Measurements from ENCODE around the gene FXYD5. TPM values are rescaled to one million over a fixed set of nuclear protein-coding genes. Genes with fewer than 3 reads are reported as not detected.

Gene FXYD5
- total RNA-seq, 2 donors from 2014 or later, result 24.0 to 29.6 TPM

- H3K4me1 Mint-ChIP-seq, result no peaks in the 10 kb centered on the region
- no peaks in the 10 kb centered on the region for H3K27me3 Mint-ChIP-seq (ENCODE audit: insufficient read depth)
- H3K9me3 ChIP-seq (ENCODE audit: control insufficient read depth, low read length), result no peaks in the 10 kb centered on the region
- H3K4me3 ChIP-seq (ENCODE audit: low read length), result no peak overlapping the region
- TF ChIP-seq CTCF (conservative IDR thresholded peaks at IDR 0.05), result no peak
- 49 to 63% methylated on average over 4 to 5 of the region's 5 CpGs for WGBS, 2 experiments (ENCODE audit: insufficient coverage in 1 of 2, insufficient read length in 1 of 2)
- H3K27me3 ChIP-seq (ENCODE audit: control insufficient read depth, insufficient read depth, low read length, poor library complexity, severe bottlenecking), result no peaks in the 10 kb centered on the region
- H3K36me3 ChIP-seq (ENCODE audit: control insufficient read depth, insufficient read depth, low read length), result no peaks in the 10 kb centered on the region
- no peak overlapping the region for H3K27ac ChIP-seq (ENCODE audit: low read depth, low read length)
- no peaks in the 10 kb centered on the region for H3K4me1 ChIP-seq (ENCODE audit: control insufficient read depth, insufficient read depth, low read length)
- no peak overlapping the region for H3K27ac Mint-ChIP-seq
- no peak for DNase-seq
- H3K36me3 Mint-ChIP-seq (ENCODE audit: low read depth), result no peaks in the 10 kb centered on the region
- H3K4me3 Mint-ChIP-seq, result no peak overlapping the region
- H3K9me3 Mint-ChIP-seq, result peaks cover 3% of the 10 kb centered on the region
- no peak overlapping the region for H3K9ac ChIP-seq (ENCODE audit: extremely low read depth, low read length, poor library complexity, severe bottlenecking)
Measured at GRCh38 chr19:35107545-35107944, 47.0 kb upstream of the FXYD5 start.

- WGBS, 2 experiments (ENCODE audit: insufficient coverage in 1 of 2, insufficient read length in 1 of 2), result 68 to 88% methylated on average over 5 to 11 of the region's 11 CpGs
- no peaks in the 10 kb centered on the region for H3K9me3 ChIP-seq (ENCODE audit: control insufficient read depth, low read length)
- no peak for TF ChIP-seq CTCF (conservative IDR thresholded peaks at IDR 0.05)
- Mint-ChIP-seq H3K4me3 (no peak overlapping the region), H3K4me1 (no peaks in the 10 kb centered on the region), H3K36me3 (ENCODE audit: low read depth) (no peaks in the 10 kb centered on the region), H3K27me3 (ENCODE audit: insufficient read depth) (no peaks in the 10 kb centered on the region), H3K9me3 (peaks cover 3% of the 10 kb centered on the region), H3K27ac (no peak overlapping the region)
- no peaks in the 10 kb centered on the region for H3K36me3 ChIP-seq (ENCODE audit: control insufficient read depth, insufficient read depth, low read length)
- H3K4me3 ChIP-seq (ENCODE audit: low read length), result no peak overlapping the region
- no peaks in the 10 kb centered on the region for H3K27me3 ChIP-seq (ENCODE audit: control insufficient read depth, insufficient read depth, low read length, poor library complexity, severe bottlenecking)
- no peak overlapping the region for H3K9ac ChIP-seq (ENCODE audit: extremely low read depth, low read length, poor library complexity, severe bottlenecking)
- no peaks in the 10 kb centered on the region for H3K4me1 ChIP-seq (ENCODE audit: control insufficient read depth, insufficient read depth, low read length)
- no peak overlapping the region for H3K27ac ChIP-seq (ENCODE audit: low read depth, low read length)
- no peak for DNase-seq
Measured at GRCh38 chr19:35108730-35109129, 45.8 kb upstream of the FXYD5 start.

- peaks cover 3% of the 10 kb centered on the region for H3K9me3 Mint-ChIP-seq
- peaks cover 2% of the 10 kb centered on the region for H3K4me1 Mint-ChIP-seq
- no peak overlapping the region for H3K27ac Mint-ChIP-seq
- no peaks in the 10 kb centered on the region for H3K36me3 Mint-ChIP-seq (ENCODE audit: low read depth)
- no peak for TF ChIP-seq CTCF (conservative IDR thresholded peaks at IDR 0.05)
- no peaks in the 10 kb centered on the region for H3K4me1 ChIP-seq (ENCODE audit: control insufficient read depth, insufficient read depth, low read length)
- no peak for DNase-seq
- H3K4me3 ChIP-seq (ENCODE audit: low read length), result no peak overlapping the region
- no peaks in the 10 kb centered on the region for H3K27me3 ChIP-seq (ENCODE audit: control insufficient read depth, insufficient read depth, low read length, poor library complexity, severe bottlenecking)
- H3K27ac ChIP-seq (ENCODE audit: low read depth, low read length), result no peak overlapping the region
- 89 to 91% methylated on average over 20 to 22 of the region's 22 CpGs for WGBS, 2 experiments (ENCODE audit: insufficient coverage in 1 of 2, insufficient read length in 1 of 2)
- H3K9me3 ChIP-seq (ENCODE audit: control insufficient read depth, low read length), result no peaks in the 10 kb centered on the region
- H3K9ac ChIP-seq (ENCODE audit: extremely low read depth, low read length, poor library complexity, severe bottlenecking), result no peak overlapping the region
- H3K27me3 Mint-ChIP-seq (ENCODE audit: insufficient read depth), result peaks cover under 1% of the 10 kb centered on the region
- no peaks in the 10 kb centered on the region for H3K36me3 ChIP-seq (ENCODE audit: control insufficient read depth, insufficient read depth, low read length)
- no peak overlapping the region for H3K4me3 Mint-ChIP-seq
Measured at GRCh38 chr19:35109395-35110112, 45.0 kb upstream of the FXYD5 start.
